GM12892 (cell line): Measurements from ENCODE around the gene ERH.

Source experiments
- DNase-seq: peaks from one replicate; pipeline ENCODE4 v3.0.0; 2011; ENCODE audit not compliant: insufficient read length
- FAIRE-seq: peaks from 2 replicates; lab custom pipeline; 2011; peaks lifted over from hg19 to GRCh38; lab: Jason Lieb, UNC
- POLR2A ChIP-seq: IDR thresholded peaks from 2 replicates; pipeline ENCODE4 v1.6.1; 2011; ENCODE audit warnings: low read depth, low read length, control low read depth
- POLR2AphosphoS5 ChIP-seq: IDR thresholded peaks from 2 replicates; pipeline ENCODE4 v1.6.1; 2011; ENCODE audit warnings: low read depth, low read length, control low read depth
- TAF1 ChIP-seq: IDR thresholded peaks from 2 replicates; pipeline ENCODE4 v1.6.1; 2011; ENCODE audit warnings: low read depth, mild to moderate bottlenecking, control low read depth, low read length, borderline replicate concordance

The ERH gene

GRCh38 chr14:69351911-69352310, 46.2 kb downstream of the ERH start:
- no peak for TF ChIP-seq POLR2AphosphoS5
- no peak for TF ChIP-seq TAF1
- TF ChIP-seq POLR2A, result no peak
- no peak for DNase-seq
- no peak for FAIRE-seq

DNA sequence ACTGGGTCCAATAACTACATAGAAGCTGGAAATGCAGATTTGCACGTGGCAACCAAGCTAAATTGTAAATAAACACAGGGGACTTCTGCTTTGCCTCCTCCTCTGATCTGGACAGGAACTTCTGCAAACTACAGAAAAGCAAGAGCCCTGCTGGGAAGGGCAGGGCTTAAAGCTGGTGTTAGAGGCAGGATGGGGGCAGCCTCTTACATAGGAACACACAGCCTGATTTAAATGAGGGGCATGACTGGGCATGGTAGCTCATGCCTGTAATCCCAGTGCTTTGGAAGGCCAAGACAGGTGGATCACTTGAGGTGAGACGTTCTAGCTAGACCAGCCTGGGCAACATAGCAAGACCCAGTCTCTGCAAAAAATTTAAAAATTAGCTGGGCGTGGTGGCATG, 46.7 kb downstream of the ERH start:
- DNase-seq (no peak), FAIRE-seq (peak; percentile 5)
- TF ChIP-seq TAF1 (no peak), POLR2A (no peak), POLR2AphosphoS5 (no peak)

DNA sequence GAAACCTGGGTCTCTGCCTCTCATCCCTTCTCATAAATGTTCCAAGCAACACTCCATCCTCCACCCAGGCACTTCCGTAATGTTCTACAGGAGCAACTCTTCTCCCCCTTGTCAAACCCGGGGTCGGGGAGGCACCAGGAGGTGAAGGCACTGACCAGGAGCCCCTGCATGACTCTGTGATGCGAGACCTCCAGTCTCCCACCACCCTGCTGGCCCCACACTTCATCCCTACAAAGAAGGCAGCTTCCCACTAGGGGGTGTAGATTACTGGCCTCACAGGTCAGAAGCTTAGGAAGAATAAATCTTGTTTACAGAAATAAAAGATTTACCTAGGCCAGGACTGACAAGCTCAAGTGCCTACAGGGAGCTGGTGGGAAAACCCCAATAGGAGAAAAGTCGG, 47.2 kb downstream of the ERH start:
- FAIRE-seq, result no peak
- TF ChIP-seq POLR2A (no peak), TAF1 (no peak), POLR2AphosphoS5 (no peak)
- no peak for DNase-seq

DNA sequence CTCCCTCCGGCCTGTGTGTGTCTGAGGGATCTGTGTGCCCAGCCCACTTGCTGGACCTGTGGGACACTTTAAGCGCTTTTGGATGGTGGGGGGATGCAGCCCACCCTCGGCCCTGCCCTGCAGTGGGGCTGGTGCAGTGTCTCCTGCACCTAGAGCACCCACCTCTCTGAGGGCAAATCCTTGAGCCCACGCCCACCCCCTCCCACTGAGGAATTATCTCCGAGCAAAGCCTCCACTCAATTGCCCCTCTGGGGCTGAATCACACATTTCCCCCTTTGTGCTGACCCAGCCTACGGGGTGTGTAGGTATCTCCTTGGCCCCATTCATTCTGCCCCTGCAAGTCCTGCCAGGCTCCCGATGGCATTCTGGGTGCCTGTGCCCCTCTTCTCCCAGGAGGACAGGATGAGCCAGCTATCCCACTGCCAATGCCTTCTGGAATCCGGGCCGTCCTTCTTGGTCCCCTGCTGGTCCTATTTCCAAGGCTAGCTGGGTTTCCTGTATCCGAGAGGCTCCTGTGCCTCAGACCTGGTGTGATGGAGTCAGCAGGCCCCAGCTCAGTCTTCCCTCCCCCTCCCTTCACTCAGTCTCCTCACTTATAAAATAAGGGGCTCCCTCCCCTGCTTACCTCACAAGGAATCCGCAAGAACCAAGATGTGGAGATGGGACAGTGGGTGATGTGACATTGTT, 48.9 kb downstream of the ERH start:
- FAIRE-seq, result no peak
- DNase-seq, result no peak
- TF ChIP-seq POLR2A (no peak), POLR2AphosphoS5 (no peak)

GRCh38 chr14:69346710-69347109, 51.4 kb downstream of the ERH start:
- DNase-seq, result no peak
- no peak for FAIRE-seq
- TF ChIP-seq POLR2AphosphoS5 (no peak), POLR2A (no peak), TAF1 (no peak)

GRCh38 chr14:69345402-69345801, 52.7 kb downstream of the ERH start:
- FAIRE-seq, result no peak
- DNase-seq, result no peak
- TF ChIP-seq POLR2AphosphoS5 (no peak), TAF1 (no peak), POLR2A (no peak)

DNA sequence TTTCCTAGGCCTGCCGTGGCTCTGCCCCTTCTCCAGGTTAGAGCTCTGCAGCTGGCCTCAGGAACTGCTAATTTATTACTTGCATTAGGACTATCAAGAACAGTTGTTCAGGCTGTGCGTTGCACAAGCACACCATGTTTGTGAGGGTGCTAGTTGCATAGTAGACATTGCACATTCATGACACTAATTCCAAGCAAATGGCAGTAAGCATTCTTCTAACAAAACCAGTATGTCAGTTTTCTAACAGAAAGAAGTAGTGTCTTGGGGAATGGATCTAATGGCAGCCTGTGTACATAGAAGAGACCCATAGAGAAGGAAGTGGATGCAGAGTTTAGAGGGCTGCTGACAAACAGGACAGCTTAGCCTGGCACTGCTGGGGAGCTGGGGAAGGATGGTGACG, 53.9 kb downstream of the ERH start:
- TF ChIP-seq POLR2AphosphoS5 (no peak), POLR2A (no peak), TAF1 (no peak)
- DNase-seq (no peak), FAIRE-seq (no peak)

GRCh38 chr14:69342928-69343525, 55.1 kb downstream of the ERH start:
- DNase-seq, result no peak
- TF ChIP-seq POLR2AphosphoS5, result no peak
- TF ChIP-seq TAF1, result no peak
- no peak for TF ChIP-seq POLR2A
- no peak for FAIRE-seq

DNA sequence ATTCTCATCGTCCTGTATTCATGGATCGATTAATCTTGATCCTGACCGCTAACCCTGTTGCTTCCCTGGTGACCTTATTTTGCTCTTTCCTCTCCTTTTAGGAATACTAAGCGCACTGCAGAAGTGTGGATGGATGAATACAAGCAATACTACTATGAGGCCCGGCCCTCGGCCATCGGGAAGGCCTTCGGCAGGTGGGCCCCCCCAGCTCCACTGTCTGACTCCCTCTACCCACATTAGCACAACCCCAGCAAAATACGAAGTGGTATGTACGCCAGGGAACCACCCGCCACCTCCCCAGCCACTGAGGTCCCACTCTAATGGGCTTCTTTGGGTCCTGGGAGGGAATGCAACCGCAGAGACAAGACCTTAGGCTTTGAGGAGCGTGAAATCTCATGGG, 58.7 kb downstream of the ERH start:
- no peak for FAIRE-seq
- TF ChIP-seq TAF1 (no peak), POLR2AphosphoS5 (no peak), POLR2A (no peak)
- no peak for DNase-seq

GRCh38 chr14:69337984-69338383, 60.1 kb downstream of the ERH start:
- no peak for DNase-seq
- TF ChIP-seq POLR2A (no peak), POLR2AphosphoS5 (no peak), TAF1 (no peak)
- FAIRE-seq, result no peak

DNA sequence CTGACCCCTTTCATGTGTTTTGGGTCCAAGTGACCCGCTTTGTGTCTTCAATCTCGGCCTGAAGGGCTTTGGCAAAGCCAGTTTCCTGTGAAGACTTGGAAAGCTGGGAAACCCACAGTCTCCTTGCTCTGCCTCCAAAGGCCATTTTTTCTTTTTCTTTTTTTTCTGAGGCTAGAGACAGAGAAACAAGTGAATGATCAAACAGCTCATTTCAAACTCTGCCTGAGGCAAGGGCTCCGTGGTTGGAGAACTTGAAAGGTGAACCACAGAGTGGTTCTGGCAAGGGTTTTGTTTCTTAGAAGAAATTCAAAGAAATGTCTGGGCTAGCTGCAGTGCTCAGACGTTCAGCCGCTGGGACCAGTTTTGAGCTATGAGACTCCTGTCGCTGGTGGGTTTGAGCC, 62.7 kb downstream of the ERH start:
- FAIRE-seq, result no peak
- TF ChIP-seq POLR2A (no peak), POLR2AphosphoS5 (no peak), TAF1 (no peak)
- DNase-seq, result no peak

GRCh38 chr14:69334576-69334975, 63.5 kb downstream of the ERH start:
- TF ChIP-seq POLR2AphosphoS5 (no peak), POLR2A (no peak), TAF1 (no peak)
- DNase-seq (no peak), FAIRE-seq (no peak)
